HG02642 (cell line): ENCODE measurements around the gene HSDL1.

Experiments
- ATAC-seq: cut with Tn5 transposase; IDR thresholded peaks from one replicate; pipeline ENCODE4 v1.9.1; 2021; ENCODE audit warnings: mild to moderate bottlenecking; ENCODE audit not compliant: unreplicated experiment, poor library complexity

Gene HSDL1

GRCh38 chr16:84110527-84110926 is 34.5 kb downstream of the HSDL1 start:
- ATAC-seq = no peak

- no peak for ATAC-seq
Observed at GRCh38 chr16:84109598-84110335, 35.2 kb downstream of the HSDL1 start.

GRCh38 chr16:84107921-84108320 is 37.1 kb downstream of the HSDL1 start:
- no peak for ATAC-seq

- no peak for ATAC-seq
Observed at GRCh38 chr16:84105948-84106740, 38.8 kb downstream of the HSDL1 start.

GRCh38 chr16:84105301-84105815 is 39.6 kb downstream of the HSDL1 start:
- ATAC-seq = no peak

- no peak for ATAC-seq
Observed at GRCh38 chr16:84104231-84104630, 40.7 kb downstream of the HSDL1 start.

- ATAC-seq = no peak
Observed at GRCh38 chr16:84103678-84104077, 41.3 kb downstream of the HSDL1 start.

- no peak for ATAC-seq
Observed at GRCh38 chr16:84098939-84099338, 46.0 kb downstream of the HSDL1 start.

- ATAC-seq = no peak
Observed at GRCh38 chr16:84096447-84097005, 48.5 kb downstream of the HSDL1 start.

- no peak for ATAC-seq
Observed at GRCh38 chr16:84095466-84095865, 49.5 kb downstream of the HSDL1 start.

GRCh38 chr16:84093879-84094270 is 51.1 kb downstream of the HSDL1 start:
- ATAC-seq = no peak

GRCh38 chr16:84093120-84093878 is 51.7 kb downstream of the HSDL1 start:
- no peak for ATAC-seq

GRCh38 chr16:84091460-84091859 is 53.5 kb downstream of the HSDL1 start:
- no peak for ATAC-seq

GRCh38 chr16:84090211-84090610 is 54.8 kb downstream of the HSDL1 start:
- ATAC-seq = no peak

- peak; percentile 84 for ATAC-seq
Observed at GRCh38 chr16:84088695-84089395, 56.1 kb downstream of the HSDL1 start.

GRCh38 chr16:84087466-84088151 is 57.4 kb downstream of the HSDL1 start:
- no peak for ATAC-seq

- ATAC-seq = no peak
Observed at GRCh38 chr16:84087001-84087400, 58.0 kb downstream of the HSDL1 start.

- ATAC-seq = no peak
Observed at GRCh38 chr16:84086341-84086740, 58.6 kb downstream of the HSDL1 start.

- no peak for ATAC-seq
Observed at GRCh38 chr16:84085773-84086172, 59.2 kb downstream of the HSDL1 start.
